Transverse colon (tissue), 3 donors: ENCODE measurements around the gene KLHL13.

Source experiments
- EP300 ChIP-seq: sonication (generic); formaldehyde crosslinking; IDR thresholded peaks from one replicate; pipeline ENCODE4 v1.6.1; 2017; ENCODE audit warnings: antibody characterized with exemption, low read depth
- TF ChIP-seq, protein P1 (sequence below), 5 experiments: fragments of 200-600 bp in 3 of 5; fragments of 450-650 bp in 2 of 5; sonication (generic) in 3 of 5; IDR thresholded peaks; 1 replicate in 2 of 5; 2 replicates in 3 of 5; pipeline ENCODE4 v1.5.1; 2016 to 2017; ENCODE audit warnings: antibody characterized with exemption in 5 of 5, inconsistent platforms in 3 of 5, mild to moderate bottlenecking in 2 of 5, moderate library complexity in 1 of 5

DNA sequence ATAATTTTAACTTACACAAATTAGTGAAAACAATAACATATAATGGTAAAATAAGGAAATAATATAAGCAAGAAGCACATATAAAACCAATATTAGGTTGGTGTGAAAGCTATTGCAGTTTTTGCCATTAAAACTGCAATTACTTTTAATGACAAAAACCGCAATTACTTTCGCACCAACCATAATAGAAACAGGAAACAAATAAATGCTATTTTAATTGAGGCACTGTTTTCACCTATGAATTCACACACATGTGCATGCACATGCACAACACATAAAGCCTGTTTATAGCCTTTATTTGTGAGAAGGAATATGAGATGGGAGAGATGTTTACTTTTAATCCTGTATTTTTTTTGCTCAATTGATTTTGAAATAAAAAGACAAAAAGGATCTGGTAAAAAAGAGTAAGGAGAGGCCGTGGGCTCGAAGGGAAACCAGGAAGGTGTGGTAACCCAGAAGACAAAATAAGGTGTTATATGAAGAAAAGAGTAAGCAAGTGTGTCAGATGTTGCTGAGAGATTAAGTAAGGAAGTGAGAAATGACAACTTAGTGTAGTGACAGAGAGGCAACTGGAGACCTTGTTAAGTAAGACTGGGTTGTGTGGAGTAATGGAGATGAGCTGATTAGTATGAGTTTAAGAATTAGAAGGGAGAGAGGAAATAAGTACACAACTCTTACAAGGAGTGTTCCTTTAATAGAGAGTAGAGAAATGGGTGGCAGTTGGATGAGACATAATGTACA is 69.0 kb downstream of the KLHL13 start:
- TF ChIP-seq, protein P1, sequence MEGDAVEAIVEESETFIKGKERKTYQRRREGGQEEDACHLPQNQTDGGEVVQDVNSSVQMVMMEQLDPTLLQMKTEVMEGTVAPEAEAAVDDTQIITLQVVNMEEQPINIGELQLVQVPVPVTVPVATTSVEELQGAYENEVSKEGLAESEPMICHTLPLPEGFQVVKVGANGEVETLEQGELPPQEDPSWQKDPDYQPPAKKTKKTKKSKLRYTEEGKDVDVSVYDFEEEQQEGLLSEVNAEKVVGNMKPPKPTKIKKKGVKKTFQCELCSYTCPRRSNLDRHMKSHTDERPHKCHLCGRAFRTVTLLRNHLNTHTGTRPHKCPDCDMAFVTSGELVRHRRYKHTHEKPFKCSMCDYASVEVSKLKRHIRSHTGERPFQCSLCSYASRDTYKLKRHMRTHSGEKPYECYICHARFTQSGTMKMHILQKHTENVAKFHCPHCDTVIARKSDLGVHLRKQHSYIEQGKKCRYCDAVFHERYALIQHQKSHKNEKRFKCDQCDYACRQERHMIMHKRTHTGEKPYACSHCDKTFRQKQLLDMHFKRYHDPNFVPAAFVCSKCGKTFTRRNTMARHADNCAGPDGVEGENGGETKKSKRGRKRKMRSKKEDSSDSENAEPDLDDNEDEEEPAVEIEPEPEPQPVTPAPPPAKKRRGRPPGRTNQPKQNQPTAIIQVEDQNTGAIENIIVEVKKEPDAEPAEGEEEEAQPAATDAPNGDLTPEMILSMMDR (IDR thresholded peaks at IDR 0.05): no peak
- TF ChIP-seq EP300: no peak
